Smooth muscle cell (in vitro differentiated cells): ENCODE measurements around the gene MGLL. TPM values are rescaled to one million over a fixed set of nuclear protein-coding genes. Genes with fewer than 3 reads are reported as not detected.

Source experiments
- DNase-seq: peaks from one replicate; lab custom pipeline; 2025; ENCODE audit not compliant: unreplicated experiment; lab: John Stamatoyannopoulos, UW
- H2AFZ ChIP-seq: fragments of 200-600 bp; sonication (generic); 2 replicates; pipeline ENCODE4 v1.6.0; 2016; ENCODE audit warnings: antibody characterized with exemption, low read depth, mild to moderate bottlenecking
- H3F3A ChIP-seq: fragments of 200-600 bp; sonication (generic); 2 replicates; pipeline ENCODE4 v1.6.0; 2017; ENCODE audit warnings: antibody characterized with exemption, low read depth
- H3K27ac ChIP-seq: fragments of 200-600 bp; sonication (generic); 2 replicates; pipeline ENCODE4 v1.5.1; 2016; ENCODE audit warnings: low read depth, mild to moderate bottlenecking
- H3K27me3 ChIP-seq: fragments of 200-600 bp; sonication (generic); 2 replicates; pipeline ENCODE4 v1.6.1; 2016; ENCODE audit warnings: low read depth, mild to moderate bottlenecking
- H3K36me3 ChIP-seq: fragments of 200-600 bp; sonication (generic); 2 replicates; pipeline ENCODE4 v1.5.1; 2016; ENCODE audit warnings: low read depth
- H3K4me1 ChIP-seq: fragments of 200-600 bp; sonication (generic); 2 replicates; pipeline ENCODE4 v1.5.1; 2016; ENCODE audit warnings: low read depth
- H3K4me2 ChIP-seq: fragments of 200-600 bp; sonication (generic); 2 replicates; pipeline ENCODE4 v1.6.0; 2016; ENCODE audit warnings: mild to moderate bottlenecking
- H3K4me3 ChIP-seq: fragments of 200-600 bp; sonication (generic); 2 replicates; pipeline ENCODE4 v1.5.1; 2016; ENCODE audit warnings: mild to moderate bottlenecking
- H3K79me2 ChIP-seq: fragments of 200-600 bp; sonication (generic); 2 replicates; pipeline ENCODE4 v1.6.0; 2016; ENCODE audit warnings: low read depth, mild to moderate bottlenecking
- H3K9ac ChIP-seq: fragments of 200-600 bp; sonication (generic); 2 replicates; pipeline ENCODE4 v1.6.0; 2016; ENCODE audit warnings: low read depth
- H3K9me3 ChIP-seq: fragments of 200-600 bp; sonication (generic); replicated peaks from 2 replicates; pipeline ENCODE4 v1.5.1; 2016; ENCODE audit warnings: low read depth
- H4K20me1 ChIP-seq: fragments of 200-600 bp; sonication (generic); 2 replicates; pipeline ENCODE4 v1.6.0; 2016; ENCODE audit warnings: low read depth
- CTCF ChIP-seq: fragments of 200-600 bp; sonication (generic); IDR thresholded peaks from 2 replicates; pipeline ENCODE4 v1.5.1; 2017; ENCODE audit warnings: borderline replicate concordance, mild to moderate bottlenecking, antibody characterized with exemption; ENCODE audit not compliant: insufficient read depth, poor library complexity, severe bottlenecking
- WGBS: methylation state at CpG from one replicate; pipeline ENCODE4 v1.1.7; 2016; ENCODE audit warnings: low lambda C conversion rate; 5-methylcytosine and 5-hydroxymethylcytosine counted together
- polyA plus RNA-seq: library from polyadenylated mRNA; unstranded; fragments of >200 nt; fragmentation: Nextera tagmentation; extraction: Ambion mirVana; gene quantifications from 2 replicates; pipeline ENCODE4 v1.2.1, GENCODE V29; 2016
- total RNA-seq: library from RNA; depleted of rRNA; stranded (reverse); fragments of >200 nt; gene quantifications from 2 replicates; pipeline ENCODE4 v1.2.3, GENCODE V29; 2014

The MGLL gene
- total and polyA plus RNA-seq, 2 experiments from 2014 or later: 13.6 to 22.5 TPM

DNA sequence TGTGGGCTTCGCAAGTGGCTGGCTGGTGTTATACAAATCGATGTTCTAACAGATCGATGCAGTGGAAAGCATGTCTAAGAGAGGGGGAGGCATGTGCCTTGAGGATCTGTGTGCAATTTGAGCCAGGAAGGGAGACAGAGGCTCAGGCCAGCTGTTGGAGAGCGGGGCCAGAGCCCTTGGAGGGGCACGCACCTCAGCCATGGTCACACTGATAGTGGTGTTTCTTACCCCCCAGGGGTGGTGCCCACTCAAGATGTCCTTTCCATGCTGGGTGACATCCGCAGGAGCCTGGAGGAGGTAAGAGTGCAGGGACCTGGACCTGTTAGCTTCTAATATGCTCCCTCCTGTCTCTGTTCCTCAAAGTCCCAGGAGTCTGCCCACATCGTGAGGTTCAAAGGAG is 153.4 kb downstream of the MGLL start:
- 94% methylated on average over 7 of the region's 7 CpGs for WGBS
- H3K9me3 ChIP-seq: no peaks in the 10 kb centered on the region
- no peak overlapping the region for H3K9ac ChIP-seq
- H2AFZ ChIP-seq: no peak overlapping the region
- no peak overlapping the region for H3K4me3 ChIP-seq
- H3K79me2 ChIP-seq: no peaks in the 10 kb centered on the region
- H3F3A ChIP-seq: no peaks in the 10 kb centered on the region
- no peaks in the 10 kb centered on the region for H4K20me1 ChIP-seq
- H3K27me3 ChIP-seq: no peaks in the 10 kb centered on the region
- DNase-seq: no peak
- H3K4me1 ChIP-seq: no peaks in the 10 kb centered on the region
- H3K36me3 ChIP-seq: no peaks in the 10 kb centered on the region
- no peak overlapping the region for H3K4me2 ChIP-seq
- no peak for TF ChIP-seq CTCF
- H3K27ac ChIP-seq: no peak overlapping the region

DNA sequence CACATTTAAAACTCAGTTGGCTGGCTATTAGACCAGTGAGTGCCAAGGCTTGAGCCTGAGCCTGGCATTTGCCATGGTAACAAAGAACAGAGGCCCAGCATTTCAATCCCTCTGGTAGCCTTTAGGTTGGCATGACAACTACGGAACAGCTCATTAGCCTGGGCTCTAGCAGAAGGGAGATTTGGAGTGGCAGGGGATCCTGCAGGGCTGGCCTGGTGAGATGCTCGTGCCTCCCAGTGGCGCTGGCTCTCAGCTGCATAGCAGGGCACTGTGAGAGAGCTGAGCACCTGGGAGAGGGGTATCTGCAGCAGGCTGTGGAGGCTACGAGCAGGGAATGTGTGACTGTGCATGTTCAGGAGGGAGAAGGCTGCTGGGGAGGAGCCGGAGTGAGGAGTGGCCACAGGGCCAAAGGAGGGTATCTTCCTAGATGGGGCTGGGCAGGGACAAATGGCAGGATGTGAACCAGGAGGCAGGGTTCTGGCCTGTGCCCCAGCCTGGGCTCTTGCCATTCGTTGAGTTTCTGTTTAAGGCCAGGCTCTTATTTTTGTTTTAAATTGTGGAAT is 155.1 kb downstream of the MGLL start:
- H3K9me3 ChIP-seq: no peaks in the 10 kb centered on the region
- WGBS: 86% methylated on average over 6 of the region's 6 CpGs
- no peaks in the 10 kb centered on the region for H3K36me3 ChIP-seq

GRCh38 chr3:127666676-127667075 is 155.6 kb downstream of the MGLL start:
- 96% methylated on average over 2 of the region's 2 CpGs for WGBS
- H3K4me1 ChIP-seq: no peaks in the 10 kb centered on the region
- no peaks in the 10 kb centered on the region for H3F3A ChIP-seq
- H3K79me2 ChIP-seq: no peaks in the 10 kb centered on the region
- no peak overlapping the region for H3K4me2 ChIP-seq
- H3K9ac ChIP-seq: no peak overlapping the region
- no peaks in the 10 kb centered on the region for H4K20me1 ChIP-seq
- TF ChIP-seq CTCF: no peak
- H3K27ac ChIP-seq: no peak overlapping the region
- no peaks in the 10 kb centered on the region for H3K9me3 ChIP-seq
- H3K36me3 ChIP-seq: no peaks in the 10 kb centered on the region
- no peak overlapping the region for H3K4me3 ChIP-seq
- H2AFZ ChIP-seq: no peak overlapping the region
- DNase-seq: no peak
- no peaks in the 10 kb centered on the region for H3K27me3 ChIP-seq

More for the DNA sequence above, 155.1 kb downstream of the MGLL start:
- Histone ChIP-seq H3K27ac (no peak overlapping the region), H3K9ac (no peak overlapping the region), H3K4me1 (no peaks in the 10 kb centered on the region), H2AFZ (no peak overlapping the region), H4K20me1 (no peaks in the 10 kb centered on the region), H3K79me2 (no peaks in the 10 kb centered on the region), H3F3A (no peaks in the 10 kb centered on the region), H3K27me3 (no peaks in the 10 kb centered on the region), H3K4me3 (no peak overlapping the region), H3K4me2 (no peak overlapping the region)
- TF ChIP-seq CTCF: no peak
- DNase-seq: no peak

DNA sequence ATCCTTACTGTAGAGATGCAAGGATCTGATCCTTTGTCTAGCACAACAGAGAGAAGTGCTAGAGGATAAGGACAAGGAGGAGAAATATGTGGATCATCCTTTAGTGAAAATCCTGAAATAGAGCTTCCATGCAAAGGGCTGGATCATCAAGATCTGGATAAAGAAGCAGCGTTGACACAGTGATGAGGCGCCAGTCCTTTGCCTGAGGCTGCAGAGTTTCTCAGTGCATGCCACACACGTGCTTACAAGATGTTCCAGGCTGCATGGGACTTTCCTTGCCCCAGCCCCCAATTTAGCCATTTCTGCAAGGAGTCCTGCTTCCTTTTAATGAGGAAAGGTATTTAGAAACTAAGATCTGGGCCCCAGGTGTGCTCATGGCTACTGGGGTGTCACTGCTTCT is 156.7 kb downstream of the MGLL start:
- no peak for DNase-seq
- Histone ChIP-seq H3K27me3 (no peaks in the 10 kb centered on the region), H3K79me2 (no peaks in the 10 kb centered on the region), H3K4me2 (no peak overlapping the region), H3F3A (no peaks in the 10 kb centered on the region), H3K27ac (no peak overlapping the region), H3K9ac (no peak overlapping the region), H3K9me3 (no peaks in the 10 kb centered on the region), H2AFZ (no peak overlapping the region), H3K36me3 (no peaks in the 10 kb centered on the region), H3K4me3 (no peak overlapping the region), H4K20me1 (no peaks in the 10 kb centered on the region), H3K4me1 (no peaks in the 10 kb centered on the region)
- TF ChIP-seq CTCF: no peak
- 73% methylated on average over 3 of the region's 3 CpGs for WGBS
